Ishikawa (cell line): Measurements from ENCODE around the gene FLVCR2.

ENCODE experiments used
- CEBPB ChIP-seq: IDR thresholded peaks from 2 replicates; pipeline ENCODE4 v1.6.1; 2012
- CREB1 ChIP-seq: IDR thresholded peaks from 2 replicates; pipeline ENCODE4 v1.6.1; 2012; ENCODE audit warnings: low read depth
- EGR1 ChIP-seq: IDR thresholded peaks from 2 replicates; pipeline ENCODE4 v1.6.1; 2012
- EP300 ChIP-seq: IDR thresholded peaks from 2 replicates; pipeline ENCODE4 v1.6.1; 2012; ENCODE audit warnings: borderline replicate concordance
- FOXM1 ChIP-seq: IDR thresholded peaks from 2 replicates; pipeline ENCODE4 v1.6.1; 2012; ENCODE audit warnings: low read depth, borderline replicate concordance
- NFIC ChIP-seq: IDR thresholded peaks from 2 replicates; pipeline ENCODE4 v1.6.1; 2012
- RAD21 ChIP-seq: IDR thresholded peaks from 2 replicates; pipeline ENCODE4 v1.6.1; 2012; ENCODE audit warnings: low read depth
- TAF1 ChIP-seq: IDR thresholded peaks from 2 replicates; pipeline ENCODE4 v1.6.1; 2012; ENCODE audit warnings: low read depth, mild to moderate bottlenecking
- TCF12 ChIP-seq: IDR thresholded peaks from 2 replicates; pipeline ENCODE4 v1.6.1; 2012; ENCODE audit warnings: low read depth
- TEAD4 ChIP-seq: IDR thresholded peaks from 2 replicates; pipeline ENCODE4 v1.6.1; 2012
- USF1 ChIP-seq: IDR thresholded peaks from 2 replicates; pipeline ENCODE4 v1.6.1; 2012
- YY1 ChIP-seq: IDR thresholded peaks from 2 replicates; pipeline ENCODE4 v1.6.1; 2012; ENCODE audit warnings: low read depth
- ZBTB7A ChIP-seq: IDR thresholded peaks from 2 replicates; pipeline ENCODE4 v1.6.1; 2012; ENCODE audit warnings: low read depth
- TF ChIP-seq, protein P1 (sequence below): IDR thresholded peaks from 2 replicates; pipeline ENCODE4 v1.6.1; 2012; ENCODE audit warnings: low read depth, mild to moderate bottlenecking
- TF ChIP-seq, protein P2 (sequence below): IDR thresholded peaks from 2 replicates; pipeline ENCODE4 v1.6.1; 2012

FLVCR2 gene

GRCh38 chr14:75553761-75554364 is 24.6 kb upstream of the FLVCR2 start:
- TF ChIP-seq TAF1 (no peak), CREB1 (no peak), EP300 (no peak), CEBPB (no peak), TEAD4 (no peak), TCF12 (no peak), YY1 (no peak), EGR1 (no peak), ZBTB7A (no peak), NFIC (no peak), FOXM1 (no peak)
- TF ChIP-seq, protein P1, sequence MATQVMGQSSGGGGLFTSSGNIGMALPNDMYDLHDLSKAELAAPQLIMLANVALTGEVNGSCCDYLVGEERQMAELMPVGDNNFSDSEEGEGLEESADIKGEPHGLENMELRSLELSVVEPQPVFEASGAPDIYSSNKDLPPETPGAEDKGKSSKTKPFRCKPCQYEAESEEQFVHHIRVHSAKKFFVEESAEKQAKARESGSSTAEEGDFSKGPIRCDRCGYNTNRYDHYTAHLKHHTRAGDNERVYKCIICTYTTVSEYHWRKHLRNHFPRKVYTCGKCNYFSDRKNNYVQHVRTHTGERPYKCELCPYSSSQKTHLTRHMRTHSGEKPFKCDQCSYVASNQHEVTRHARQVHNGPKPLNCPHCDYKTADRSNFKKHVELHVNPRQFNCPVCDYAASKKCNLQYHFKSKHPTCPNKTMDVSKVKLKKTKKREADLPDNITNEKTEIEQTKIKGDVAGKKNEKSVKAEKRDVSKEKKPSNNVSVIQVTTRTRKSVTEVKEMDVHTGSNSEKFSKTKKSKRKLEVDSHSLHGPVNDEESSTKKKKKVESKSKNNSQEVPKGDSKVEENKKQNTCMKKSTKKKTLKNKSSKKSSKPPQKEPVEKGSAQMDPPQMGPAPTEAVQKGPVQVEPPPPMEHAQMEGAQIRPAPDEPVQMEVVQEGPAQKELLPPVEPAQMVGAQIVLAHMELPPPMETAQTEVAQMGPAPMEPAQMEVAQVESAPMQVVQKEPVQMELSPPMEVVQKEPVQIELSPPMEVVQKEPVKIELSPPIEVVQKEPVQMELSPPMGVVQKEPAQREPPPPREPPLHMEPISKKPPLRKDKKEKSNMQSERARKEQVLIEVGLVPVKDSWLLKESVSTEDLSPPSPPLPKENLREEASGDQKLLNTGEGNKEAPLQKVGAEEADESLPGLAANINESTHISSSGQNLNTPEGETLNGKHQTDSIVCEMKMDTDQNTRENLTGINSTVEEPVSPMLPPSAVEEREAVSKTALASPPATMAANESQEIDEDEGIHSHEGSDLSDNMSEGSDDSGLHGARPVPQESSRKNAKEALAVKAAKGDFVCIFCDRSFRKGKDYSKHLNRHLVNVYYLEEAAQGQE: no peak

GRCh38 chr14:75554482-75554881 is 23.9 kb upstream of the FLVCR2 start:
- TF ChIP-seq NFIC (no peak), TCF12 (0 out of 2 replicates have a peak, but pooled peaks have one; percentile 39), USF1 (peak; percentile 88), TEAD4 (peak; percentile 88)
- TF ChIP-seq, protein P1: no peak
- TF ChIP-seq, protein P2, sequence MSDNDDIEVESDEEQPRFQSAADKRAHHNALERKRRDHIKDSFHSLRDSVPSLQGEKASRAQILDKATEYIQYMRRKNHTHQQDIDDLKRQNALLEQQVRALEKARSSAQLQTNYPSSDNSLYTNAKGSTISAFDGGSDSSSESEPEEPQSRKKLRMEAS: peak; percentile 19; the same call in 1 of the 2 replicates

GRCh38 chr14:75558440-75558839 is 20.0 kb upstream of the FLVCR2 start:
- TF ChIP-seq ZBTB7A: no peak
- TF ChIP-seq TAF1: no peak
- no peak for TF ChIP-seq USF1
- TF ChIP-seq, protein P2: no peak
- TF ChIP-seq NFIC: no peak
- TF ChIP-seq, protein P1: no peak
- TF ChIP-seq FOXM1: no peak

GRCh38 chr14:75559045-75559444 is 19.4 kb upstream of the FLVCR2 start:
- TF ChIP-seq TCF12: no peak
- no peak for TF ChIP-seq NFIC
- no peak for TF ChIP-seq USF1
- no peak for TF ChIP-seq TEAD4
- TF ChIP-seq RAD21: no peak
- TF ChIP-seq, protein P2: no peak
- no peak for TF ChIP-seq CREB1
- no peak for TF ChIP-seq EP300
- TF ChIP-seq EGR1: no peak
- no peak for TF ChIP-seq ZBTB7A
- TF ChIP-seq CEBPB: no peak
- no peak for TF ChIP-seq YY1
- TF ChIP-seq, protein P1: no peak
- TF ChIP-seq FOXM1: no peak
